Measurements from ENCODE around the gene CEBPB.

Gene CEBPB

GRCh38 chr20:50214226-50215024, 23.8 kb downstream of the CEBPB start:
- no peak for DNase-seq

- DNase-seq = no peak
Observed at GRCh38 chr20:50215101-50215690, 24.6 kb downstream of the CEBPB start.

GRCh38 chr20:50215926-50216325, 25.3 kb downstream of the CEBPB start:
- DNase-seq = no peak

- DNase-seq = no peak
Observed at GRCh38 chr20:50216543-50217206, 26.0 kb downstream of the CEBPB start.

GRCh38 chr20:50217207-50217949, 26.7 kb downstream of the CEBPB start:
- no peak for DNase-seq

- DNase-seq = no peak
Observed at GRCh38 chr20:50218987-50219435, 28.4 kb downstream of the CEBPB start.

- no peak for DNase-seq
Observed at GRCh38 chr20:50219600-50219999, 29.0 kb downstream of the CEBPB start.

- DNase-seq = no peak
Observed at GRCh38 chr20:50220093-50220893, 29.7 kb downstream of the CEBPB start.

GRCh38 chr20:50220894-50221365, 30.3 kb downstream of the CEBPB start:
- DNase-seq = no peak

GRCh38 chr20:50221501-50222308, 31.1 kb downstream of the CEBPB start:
- DNase-seq = no peak

GRCh38 chr20:50222309-50223038, 31.8 kb downstream of the CEBPB start:
- DNase-seq = no peak

- no peak for DNase-seq
Observed at GRCh38 chr20:50223039-50224005, 32.7 kb downstream of the CEBPB start.

GRCh38 chr20:50224052-50224451, 33.4 kb downstream of the CEBPB start:
- no peak for DNase-seq

GRCh38 chr20:50224531-50225255, 34.1 kb downstream of the CEBPB start:
- no peak for DNase-seq

GRCh38 chr20:50226093-50226974, 35.7 kb downstream of the CEBPB start:
- no peak for DNase-seq

GRCh38 chr20:50227506-50227905, 36.9 kb downstream of the CEBPB start:
- no peak for DNase-seq

GRCh38 chr20:50229156-50229607, 38.6 kb downstream of the CEBPB start:
- no peak for DNase-seq

Measured in NCI-H2081 treated with DMSO at 0.1 percent for 48 hours (cell line).